IMR-90 (cell line): Measurements from ENCODE around the gene C3orf70. TPM values are rescaled to one million over a fixed set of nuclear protein-coding genes. Genes with fewer than 3 reads are reported as not detected.

Experiments
- ATAC-seq: fragments of 200-7000 bp; cut with Tn5 transposase; 2 replicates; pipeline ENCODE4 v1.9.1; 2020; ENCODE audit warnings: low read depth, mild to moderate bottlenecking, moderate library complexity
- BruUV-seq: library from RNA; stranded (reverse); fragments of 400-500 nt; replicated peaks from 2 replicates; lab custom pipeline; 2021; lab: Mats Ljungman, UMichigan
- CTCF ChIA-PET: fragments of 300-600 bp; formaldehyde crosslinking; extraction: SDS; loops from one replicate; lab custom pipeline; 2021; ENCODE audit warnings: antibody characterized with exemption; lab: Yijun Ruan, JAX
- POLR2A ChIA-PET: fragments of 300-600 bp; sonication (Branson Sonifier 250); formaldehyde crosslinking; loops from one replicate; lab custom pipeline; 2022; ENCODE audit warnings: antibody characterized with exemption; ENCODE audit not compliant: unreplicated experiment; lab: Charles Lee
- DNase-seq: peaks from one replicate; pipeline ENCODE4 v3.0.0; 2013
- H2AFZ ChIP-seq: replicated peaks from 2 replicates; pipeline ENCODE3; 2013; ENCODE audit warnings: low read length, mild to moderate bottlenecking; ENCODE audit not compliant: poor library complexity
- H2AK5ac ChIP-seq: 2 replicates; pipeline ENCODE4 v1.6.1; 2013; ENCODE audit warnings: low read depth, low read length, inconsistent platforms
- H2AK9ac ChIP-seq: replicated peaks from 2 replicates; pipeline ENCODE3; 2013; ENCODE audit warnings: mild to moderate bottlenecking, low read depth, low read length, moderate library complexity; ENCODE audit not compliant: poor library complexity
- H2BK120ac ChIP-seq: 2 replicates; pipeline ENCODE4 v1.6.1; 2013; ENCODE audit warnings: low read depth, low read length, inconsistent platforms
- H2BK15ac ChIP-seq: 3 replicates; pipeline ENCODE4 v1.6.1; 2013; ENCODE audit warnings: low read depth, low read length, inconsistent platforms
- H2BK20ac ChIP-seq: 2 replicates; pipeline ENCODE4 v1.6.1; 2013; ENCODE audit warnings: low read depth, mild to moderate bottlenecking, inconsistent platforms, low read length, moderate library complexity
- H2BK5ac ChIP-seq: 2 replicates; pipeline ENCODE4 v1.6.1; 2013; ENCODE audit warnings: mild to moderate bottlenecking, low read depth, low read length, inconsistent platforms; ENCODE audit not compliant: poor library complexity, severe bottlenecking
- H3K14ac ChIP-seq: replicated peaks from 2 replicates; pipeline ENCODE4 v1.6.1; 2013; ENCODE audit warnings: low read depth, low read length, inconsistent platforms
- H3K18ac ChIP-seq: 2 replicates; pipeline ENCODE4 v1.6.1; 2013; ENCODE audit warnings: low read depth, low read length, control low read depth
- H3K23ac ChIP-seq: 2 replicates; pipeline ENCODE4 v1.6.1; 2013; ENCODE audit warnings: low read depth, low read length, inconsistent platforms
- H3K27ac ChIP-seq: 2 replicates; pipeline ENCODE4 v1.5.1; 2013; ENCODE audit warnings: mild to moderate bottlenecking, control low read depth, low read length; ENCODE audit not compliant: insufficient read depth
- H3K27me3 ChIP-seq: 2 replicates; pipeline ENCODE4 v1.6.1; 2013; ENCODE audit warnings: low read length; ENCODE audit not compliant: control insufficient read depth, insufficient read depth
- H3K36me3 ChIP-seq: 2 replicates; pipeline ENCODE4 v1.6.1; 2013; ENCODE audit warnings: low read length, mixed read lengths; ENCODE audit not compliant: control insufficient read depth, insufficient read depth
- H3K4ac ChIP-seq: 2 replicates; pipeline ENCODE4 v1.6.1; 2013; ENCODE audit warnings: low read depth, low read length, inconsistent platforms
- H3K4me1 ChIP-seq: 2 replicates; pipeline ENCODE4 v1.6.1; 2013; ENCODE audit warnings: low read length, mixed read lengths; ENCODE audit not compliant: control insufficient read depth, insufficient read depth
- H3K4me2 ChIP-seq: 2 replicates; pipeline ENCODE4 v1.6.1; 2013; ENCODE audit warnings: low read depth, mild to moderate bottlenecking, control low read depth, low read length, moderate library complexity
- H3K4me3 ChIP-seq: 2 replicates; pipeline ENCODE4 v1.5.1; 2013; ENCODE audit warnings: low read depth, mild to moderate bottlenecking, control low read depth, low read length, moderate library complexity; ENCODE audit not compliant: insufficient read depth
- H3K56ac ChIP-seq: 2 replicates; pipeline ENCODE4 v1.6.1; 2013; ENCODE audit warnings: low read length, inconsistent platforms; ENCODE audit not compliant: insufficient read depth; ENCODE audit errors: extremely low read depth
- H3K79me1 ChIP-seq, 2 experiments: 2 replicates each; pipeline ENCODE4 v1.6.1; 2013; ENCODE audit warnings: low read length in 2 of 2, inconsistent platforms in 1 of 2, low read depth in 1 of 2
- H3K9ac ChIP-seq: 2 replicates; pipeline ENCODE4 v1.6.1; 2013; ENCODE audit warnings: low read depth, low read length, control low read depth
- H3K9me1 ChIP-seq: 2 replicates; pipeline ENCODE4 v1.6.1; 2013; ENCODE audit warnings: low read length, inconsistent platforms; ENCODE audit not compliant: insufficient read depth
- H3K9me3 ChIP-seq: 2 replicates; pipeline ENCODE4 v1.6.1; 2013; ENCODE audit warnings: low read length; ENCODE audit not compliant: control insufficient read depth, insufficient read depth
- H4K20me1 ChIP-seq: 2 replicates; pipeline ENCODE4 v1.6.1; 2013; ENCODE audit warnings: low read length, inconsistent platforms; ENCODE audit not compliant: insufficient read depth
- H4K5ac ChIP-seq: 2 replicates; pipeline ENCODE4 v1.6.1; 2013; ENCODE audit warnings: mild to moderate bottlenecking, low read depth, low read length, control low read depth
- H4K8ac ChIP-seq, 2 experiments: 2 replicates each; pipeline ENCODE4 v1.6.1; 2013; ENCODE audit warnings: low read depth in 2 of 2, low read length in 2 of 2, control low read depth in 1 of 2, inconsistent platforms in 1 of 2
- H4K91ac ChIP-seq: 2 replicates; pipeline ENCODE4 v1.6.1; 2013; ENCODE audit warnings: low read depth, low read length, inconsistent platforms; ENCODE audit not compliant: insufficient read depth
- BHLHE40 ChIP-seq: fragments of 150-350 bp; IDR thresholded peaks from 2 replicates; pipeline ENCODE4 v1.6.1; 2016; ENCODE audit warnings: mild to moderate bottlenecking, low read depth, low read length
- CEBPB ChIP-seq: IDR thresholded peaks from 2 replicates; pipeline ENCODE4 v1.6.1; 2012; ENCODE audit warnings: low read depth, low read length, improper control_type of control experiment
- CHD1 ChIP-seq: IDR thresholded peaks from 2 replicates; pipeline ENCODE4 v1.6.1; 2012; ENCODE audit warnings: low read depth, low read length, improper control_type of control experiment
- FOS ChIP-seq: fragments of 150-350 bp; IDR thresholded peaks from 2 replicates; pipeline ENCODE4 v1.6.1; 2016; ENCODE audit warnings: low read depth, low read length
- MAFK ChIP-seq: IDR thresholded peaks from 2 replicates; pipeline ENCODE4 v1.6.1; 2012; ENCODE audit warnings: low read depth, low read length, improper control_type of control experiment
- MAZ ChIP-seq: IDR thresholded peaks from 2 replicates; pipeline ENCODE4 v1.6.1; 2012; ENCODE audit warnings: low read depth, mild to moderate bottlenecking, low read length, improper control_type of control experiment, moderate library complexity, borderline replicate concordance
- MXI1 ChIP-seq: IDR thresholded peaks from 2 replicates; pipeline ENCODE4 v1.6.1; 2012; ENCODE audit warnings: low read depth, mild to moderate bottlenecking, low read length, moderate library complexity, borderline replicate concordance
- NFE2L2 ChIP-seq: fragments of 150-350 bp; IDR thresholded peaks from 2 replicates; pipeline ENCODE4 v1.6.1; 2016; ENCODE audit warnings: low read depth, mild to moderate bottlenecking, low read length
- POLR2A ChIP-seq: IDR thresholded peaks from 2 replicates; pipeline ENCODE4 v1.6.1; 2012; ENCODE audit warnings: mild to moderate bottlenecking, low read depth, low read length
- RAD21 ChIP-seq: IDR thresholded peaks from 2 replicates; pipeline ENCODE4 v1.6.1; 2012; ENCODE audit warnings: low read length, improper control_type of control experiment
- RCOR1 ChIP-seq: IDR thresholded peaks from 2 replicates; pipeline ENCODE4 v1.6.1; 2012; ENCODE audit warnings: mild to moderate bottlenecking, low read length, improper control_type of control experiment; ENCODE audit not compliant: insufficient replicate concordance
- RFX5 ChIP-seq: IDR thresholded peaks from 2 replicates; pipeline ENCODE4 v1.8.0; 2012; ENCODE audit warnings: low read depth, mild to moderate bottlenecking, low read length, moderate library complexity
- SMC3 ChIP-seq: fragments of 150-350 bp; IDR thresholded peaks from 2 replicates; pipeline ENCODE4 v1.6.1; 2016; ENCODE audit warnings: low read depth, mild to moderate bottlenecking, antibody characterized with exemption, low read length, moderate library complexity
- WGBS, 2 experiments: methylation state at CpG; one replicate each; pipeline versions ENCODE4 v1.1.5 to v1.1.7; 2013; ENCODE audit warnings: missing lambda C conversion rate in 2 of 2; ENCODE audit not compliant: insufficient read length in 1 of 2; ENCODE audit errors: extremely low coverage in 2 of 2; 5-methylcytosine and 5-hydroxymethylcytosine counted together
- dilution Hi-C: fragments of 300-500 bp; cut with HindIII; formaldehyde crosslinking; loops from one replicate; pipeline ENCODE4 v1.14.3; 2018; ENCODE audit warnings: low sequenced_read_pairs; ENCODE audit not compliant: unreplicated experiment
- in situ Hi-C: fragments of 300-500 bp; cut with MboI; formaldehyde crosslinking; loops from 3 replicates; pipeline ENCODE4 v1.14.3; 2019; ENCODE audit warnings: low sequenced_read_pairs, inconsistent platforms, mixed read lengths
- intact Hi-C: fragments of 100-400 bp; cut with micrococcal nuclease; formaldehyde crosslinking; loops from 2 replicates; pipeline ENCODE4 v1.10.0; 2022
- polyA plus RNA-seq, 3 experiments: library from polyadenylated mRNA; depleted of rRNA; stranded (reverse); fragments of >200 nt; gene quantifications; 2 replicates each; pipeline ENCODE4 v1.2.3, GENCODE V29; 2012; ENCODE audit warnings: low replicate concordance in 1 of 3
- total RNA-seq: library from RNA; depleted of rRNA; stranded (reverse); fragments of >200 nt; gene quantifications from 2 replicates; pipeline ENCODE4 v1.2.3, GENCODE V29; 2012
- TF ChIP-seq, protein P1 (sequence below): conservative IDR thresholded peaks from 2 replicates; pipeline ENCODE4 v1.5.1; 2012; ENCODE audit warnings: mild to moderate bottlenecking, low read depth, low read length, improper control_type of control experiment
- TF ChIP-seq, protein P2 (sequence below): fragments of 150-350 bp; IDR thresholded peaks from 2 replicates; pipeline ENCODE4 v1.6.1; 2017; ENCODE audit warnings: mild to moderate bottlenecking, antibody characterized with exemption, low read length, low read depth
- TF ChIP-seq, protein P3 (sequence below): fragments of 150-350 bp; IDR thresholded peaks from 2 replicates; pipeline ENCODE4 v1.6.1; 2016; ENCODE audit warnings: low read depth, mild to moderate bottlenecking, low read length, moderate library complexity, borderline replicate concordance

Gene C3orf70
- total and polyA plus RNA-seq, 2 of the 4 experiments (the other 2 are of a cell fraction): 0.96 to 1.8 TPM

DNA sequence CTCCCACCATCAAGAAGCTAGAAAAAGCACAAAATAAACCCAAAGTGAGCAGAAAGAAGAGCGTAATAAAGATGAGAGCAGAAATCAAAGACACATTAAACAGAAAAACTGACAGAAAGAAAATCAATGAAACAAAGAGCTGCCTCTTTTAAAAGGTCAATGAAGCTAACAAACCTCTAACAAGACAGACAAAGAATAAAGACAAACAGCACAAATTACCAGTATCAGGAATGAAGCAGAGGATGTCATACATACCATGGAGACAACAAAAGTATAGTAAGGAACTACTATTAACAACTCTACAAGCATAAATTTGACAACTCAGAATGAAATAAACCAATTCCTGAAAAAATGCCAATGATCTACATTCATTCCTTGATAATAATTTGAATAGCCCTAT is 15.0 kb downstream of the C3orf70 start:
- Histone ChIP-seq H2BK15ac (no peak overlapping the region), H2AK5ac (no peak overlapping the region), H3K79me1 (no peaks in the 10 kb centered on the region), H3K23ac (no peak overlapping the region), H3K4me3 (no peak overlapping the region), H4K5ac (no peak overlapping the region), H2BK120ac (no peak overlapping the region), H3K27ac (no peak overlapping the region), H3K4ac (no peak overlapping the region), H4K8ac (no peak overlapping the region), H3K27me3 (no peaks in the 10 kb centered on the region), H2AFZ (no peak overlapping the region), H4K20me1 (no peaks in the 10 kb centered on the region), H3K36me3 (no peaks in the 10 kb centered on the region), H2AK9ac (no peak overlapping the region), H2BK5ac (no peak overlapping the region), H3K4me2 (no peak overlapping the region), H3K9ac (no peak overlapping the region), H3K9me3 (no peaks in the 10 kb centered on the region), H3K56ac (no peak overlapping the region), H3K9me1 (no peaks in the 10 kb centered on the region), H3K4me1 (no peaks in the 10 kb centered on the region), H3K18ac (no peak overlapping the region), H3K14ac (no peak overlapping the region), H4K91ac (no peak overlapping the region), H2BK20ac (no peak overlapping the region)
- BruUV-seq: no TSS peak
- TF ChIP-seq MXI1 (no peak), SMC3 (no peak), CEBPB (no peak), MAZ (no peak), RFX5 (no peak), RAD21 (no peak), POLR2A (no peak), FOS (no peak), MAFK (no peak), NFE2L2 (no peak), RCOR1 (no peak), CHD1 (no peak), BHLHE40 (no peak)
- TF ChIP-seq, protein P1, sequence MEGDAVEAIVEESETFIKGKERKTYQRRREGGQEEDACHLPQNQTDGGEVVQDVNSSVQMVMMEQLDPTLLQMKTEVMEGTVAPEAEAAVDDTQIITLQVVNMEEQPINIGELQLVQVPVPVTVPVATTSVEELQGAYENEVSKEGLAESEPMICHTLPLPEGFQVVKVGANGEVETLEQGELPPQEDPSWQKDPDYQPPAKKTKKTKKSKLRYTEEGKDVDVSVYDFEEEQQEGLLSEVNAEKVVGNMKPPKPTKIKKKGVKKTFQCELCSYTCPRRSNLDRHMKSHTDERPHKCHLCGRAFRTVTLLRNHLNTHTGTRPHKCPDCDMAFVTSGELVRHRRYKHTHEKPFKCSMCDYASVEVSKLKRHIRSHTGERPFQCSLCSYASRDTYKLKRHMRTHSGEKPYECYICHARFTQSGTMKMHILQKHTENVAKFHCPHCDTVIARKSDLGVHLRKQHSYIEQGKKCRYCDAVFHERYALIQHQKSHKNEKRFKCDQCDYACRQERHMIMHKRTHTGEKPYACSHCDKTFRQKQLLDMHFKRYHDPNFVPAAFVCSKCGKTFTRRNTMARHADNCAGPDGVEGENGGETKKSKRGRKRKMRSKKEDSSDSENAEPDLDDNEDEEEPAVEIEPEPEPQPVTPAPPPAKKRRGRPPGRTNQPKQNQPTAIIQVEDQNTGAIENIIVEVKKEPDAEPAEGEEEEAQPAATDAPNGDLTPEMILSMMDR: no peak
- TF ChIP-seq, protein P2, sequence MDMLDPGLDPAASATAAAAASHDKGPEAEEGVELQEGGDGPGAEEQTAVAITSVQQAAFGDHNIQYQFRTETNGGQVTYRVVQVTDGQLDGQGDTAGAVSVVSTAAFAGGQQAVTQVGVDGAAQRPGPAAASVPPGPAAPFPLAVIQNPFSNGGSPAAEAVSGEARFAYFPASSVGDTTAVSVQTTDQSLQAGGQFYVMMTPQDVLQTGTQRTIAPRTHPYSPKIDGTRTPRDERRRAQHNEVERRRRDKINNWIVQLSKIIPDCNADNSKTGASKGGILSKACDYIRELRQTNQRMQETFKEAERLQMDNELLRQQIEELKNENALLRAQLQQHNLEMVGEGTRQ: no peak
- TF ChIP-seq, protein P3, sequence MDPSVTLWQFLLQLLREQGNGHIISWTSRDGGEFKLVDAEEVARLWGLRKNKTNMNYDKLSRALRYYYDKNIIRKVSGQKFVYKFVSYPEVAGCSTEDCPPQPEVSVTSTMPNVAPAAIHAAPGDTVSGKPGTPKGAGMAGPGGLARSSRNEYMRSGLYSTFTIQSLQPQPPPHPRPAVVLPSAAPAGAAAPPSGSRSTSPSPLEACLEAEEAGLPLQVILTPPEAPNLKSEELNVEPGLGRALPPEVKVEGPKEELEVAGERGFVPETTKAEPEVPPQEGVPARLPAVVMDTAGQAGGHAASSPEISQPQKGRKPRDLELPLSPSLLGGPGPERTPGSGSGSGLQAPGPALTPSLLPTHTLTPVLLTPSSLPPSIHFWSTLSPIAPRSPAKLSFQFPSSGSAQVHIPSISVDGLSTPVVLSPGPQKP: no peak
- no peak for DNase-seq
- WGBS, 2 experiments: no CpG with 5 or more reads among the region's 1 CpG
- dilution Hi-C loops: no loop called here
- in situ Hi-C loops: no loop called here
- intact Hi-C loops: no loop called here
- ATAC-seq: no peak
- POLR2A ChIA-PET: no interaction called here
- CTCF ChIA-PET: interaction anchor here (0.7 kb wide), 1 partner anchor 248 kb away, joined by 3 read pairs; no protein-coding TSS in a partner anchor
